C4-2B (cell line): Measurements from ENCODE around the gene TCN2.

Experiments used
- H3K27ac ChIP-seq: fragments of 450-650 bp; 2 replicates; pipeline ENCODE4 v1.5.1; 2017
- CTCF ChIP-seq: fragments of 450-650 bp; conservative IDR thresholded peaks from 2 replicates; pipeline ENCODE4 v1.5.1; 2017; ENCODE audit warnings: mild to moderate bottlenecking
- ZFX ChIP-seq: fragments of 450-650 bp; IDR thresholded peaks from 2 replicates; pipeline ENCODE4 v1.6.1; 2017

Gene TCN2

GRCh38 chr22:30655532-30655931 lies 48.6 kb downstream of the TCN2 start:
- H3K27ac ChIP-seq = no peak overlapping the region
- TF ChIP-seq CTCF (no peak), ZFX (no peak)

GRCh38 chr22:30662040-30662439 lies 55.1 kb downstream of the TCN2 start:
- TF ChIP-seq CTCF = no peak
- no peak for TF ChIP-seq ZFX
- no peak overlapping the region for H3K27ac ChIP-seq

- no peak for TF ChIP-seq CTCF
- no peak for TF ChIP-seq ZFX
- no peak overlapping the region for H3K27ac ChIP-seq
Observed at GRCh38 chr22:30664798-30665197, 57.8 kb downstream of the TCN2 start.

- H3K27ac ChIP-seq = no peak overlapping the region
- TF ChIP-seq ZFX (no peak), CTCF (no peak)
Observed at GRCh38 chr22:30665266-30665665, 58.3 kb downstream of the TCN2 start.

DNA sequence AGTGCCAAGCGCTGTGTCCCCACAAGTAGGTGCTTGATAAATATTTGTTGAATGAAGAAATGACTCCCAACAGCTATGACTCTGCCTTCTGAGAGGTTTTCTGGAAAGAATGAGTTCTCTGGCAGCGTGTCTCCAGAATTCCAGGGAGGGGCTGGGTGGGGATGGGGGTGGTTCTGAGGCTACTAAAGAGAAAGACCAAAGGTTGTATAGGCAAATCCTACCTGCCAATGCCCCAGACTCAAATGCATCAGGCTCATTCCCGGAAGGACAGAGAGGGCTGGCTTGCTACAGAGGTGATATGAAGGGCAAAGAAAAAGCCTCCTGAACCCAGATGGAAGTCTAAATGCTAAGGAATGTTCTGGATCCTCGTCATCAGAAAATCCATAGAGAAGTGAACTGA lies 58.8 kb downstream of the TCN2 start:
- TF ChIP-seq CTCF (no peak), ZFX (no peak)
- H3K27ac ChIP-seq = no peak overlapping the region

GRCh38 chr22:30667107-30667493 lies 60.1 kb downstream of the TCN2 start:
- peak overlapping the region; percentile 49; the same call in 1 of the 2 replicates for H3K27ac ChIP-seq
- TF ChIP-seq CTCF (no peak), ZFX (no peak)

DNA sequence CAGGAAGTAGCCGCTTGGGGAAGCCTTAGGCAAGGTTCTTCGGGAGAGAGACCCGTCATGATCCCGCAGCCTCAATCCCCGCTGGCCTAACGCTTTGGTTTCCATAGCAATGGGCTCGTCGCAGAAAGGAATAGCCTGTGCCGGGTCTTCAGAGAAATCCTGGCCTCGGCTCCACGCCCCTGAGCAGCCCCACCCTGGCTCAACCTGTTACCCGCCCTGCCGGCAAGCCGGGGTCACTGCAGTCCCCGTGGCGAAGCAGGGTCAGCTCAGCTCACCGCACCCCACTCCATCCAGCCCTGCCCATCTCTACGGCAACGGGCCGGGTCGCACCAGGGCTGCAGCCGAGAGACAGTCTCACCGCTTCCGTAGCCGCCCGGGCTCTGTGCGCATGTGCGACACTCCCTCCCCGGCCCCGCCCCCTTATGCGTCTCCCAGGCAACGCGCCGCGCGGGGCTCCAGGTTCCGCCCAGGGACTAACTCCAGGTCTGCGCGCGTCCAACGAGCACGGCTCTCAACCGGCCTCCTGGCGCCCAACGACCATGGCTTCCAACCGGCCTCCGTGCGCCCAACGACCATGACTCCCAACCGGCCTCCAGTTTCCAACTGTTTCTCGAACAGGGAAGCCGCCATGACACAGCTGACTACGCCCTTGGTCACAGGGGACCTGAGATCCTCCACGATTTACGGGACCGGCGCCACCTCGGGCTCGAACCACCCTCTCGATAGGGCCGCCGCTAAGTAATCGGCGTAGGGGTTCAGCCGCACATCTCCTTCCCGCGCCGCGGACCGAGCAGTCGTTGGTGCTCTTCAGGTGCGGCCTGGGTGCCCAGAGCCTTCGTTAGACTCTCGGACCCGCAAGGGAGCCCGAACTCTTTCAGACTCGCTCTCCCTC lies 60.8 kb downstream of the TCN2 start, which contains the start of gene DUSP18:
DUSP18 (minus strand) TSS at position 382 of the 892 bp plus-strand sequence. CDS start 3,872 bp downstream, outside the sequence.
- peak within 1 kb of the TSS; percentile 49 for H3K27ac ChIP-seq

More for the DNA sequence above, 60.8 kb downstream of the TCN2 start, which contains the start of gene DUSP18:
- TF ChIP-seq CTCF (no peak), ZFX (no peak)
